Upper lobe of left lung (tissue), 6 donors: ENCODE data around the gene CLDN19. TPM values are rescaled to one million over a fixed set of nuclear protein-coding genes. Genes with fewer than 3 reads are reported as not detected.

Experiments used
- ATAC-seq, 2 donors: fragments of 200-7000 bp; cut with Tn5 transposase; one replicate each; pipeline ENCODE4 v1.9.1; 2022; ENCODE audit warnings: mild to moderate bottlenecking in 2 of 2, moderate library complexity in 2 of 2; ENCODE audit not compliant: low FRiP score in 2 of 2
- DNase-seq, 2 donors: peaks; one replicate each; pipeline ENCODE4 v3.0.0-alpha.2; 2019 to 2020
- H3K27ac ChIP-seq, 4 donors: fragments of 200-600 bp; sonication (generic); one replicate each; pipeline ENCODE4 v1.5.1; 2016 to 2019
- H3K27me3 ChIP-seq, 4 donors: fragments of 200-600 bp; sonication (generic); one replicate each; pipeline ENCODE4 v1.5.1; 2017 to 2019
- H3K36me3 ChIP-seq, 4 donors: fragments of 200-600 bp; sonication (generic); one replicate each; pipeline ENCODE4 v1.5.1; 2016 to 2019
- H3K4me1 ChIP-seq, 4 donors: fragments of 200-600 bp; sonication (generic); one replicate each; pipeline ENCODE4 v1.5.1; 2018 to 2019
- H3K4me3 ChIP-seq, 4 donors: fragments of 200-600 bp; sonication (generic); one replicate each; pipeline ENCODE4 v1.5.1; 2017 to 2019; ENCODE audit warnings: mild to moderate bottlenecking in 2 of 4, moderate library complexity in 1 of 4
- H3K9me3 ChIP-seq, 4 donors: fragments of 200-600 bp; sonication (generic); one replicate each; pipeline ENCODE4 v1.5.1; 2018 to 2019
- CTCF ChIP-seq, 6 experiments: fragments of 450-650 bp in 4 of 6; fragments of 200-600 bp in 2 of 6; sonication (generic) in 2 of 6; IDR thresholded peaks; one replicate each; pipeline ENCODE4 v1.5.1; 2016 to 2019; ENCODE audit warnings: antibody characterized with exemption in 6 of 6
- EP300 ChIP-seq, 4 donors: sonication (generic); formaldehyde crosslinking; IDR thresholded peaks; one replicate each; pipeline ENCODE4 v1.5.1; 2017; ENCODE audit warnings: antibody characterized with exemption in 4 of 4, control low read depth in 2 of 4
- POLR2A ChIP-seq, 4 donors: fragments of 450-650 bp; IDR thresholded peaks; one replicate each; pipeline ENCODE4 v1.5.1; 2016 to 2017; ENCODE audit warnings: antibody characterized with exemption in 4 of 4, mild to moderate bottlenecking in 2 of 4
- POLR2AphosphoS5 ChIP-seq, 2 donors: sonication (generic); formaldehyde crosslinking; IDR thresholded peaks; one replicate each; pipeline ENCODE4 v1.5.1; 2017; ENCODE audit warnings: antibody characterized with exemption in 2 of 2
- WGBS, 2 donors: methylation state at CpG; one replicate each; pipeline ENCODE4 v1.1.5; 2017 to 2018; 5-methylcytosine and 5-hydroxymethylcytosine counted together
- total RNA-seq, 6 donors: library from RNA; depleted of rRNA in 4 of 6; stranded (reverse); fragments of >200 nt in 4 of 6; gene quantifications; one replicate each; pipeline versions ENCODE4 v1.1.0 to v1.2.1, GENCODE V29; 2016 to 2021
- donor health status: DM: no; HTN: no; CAD: no; lungs with moderate emphysema.
- donor health status: DM: no; HTN: yes; CAD: no; lungs with severe emphysema.

CLDN19 gene
- total RNA-seq, 6 donors from 2014 or later = not detected

DNA sequence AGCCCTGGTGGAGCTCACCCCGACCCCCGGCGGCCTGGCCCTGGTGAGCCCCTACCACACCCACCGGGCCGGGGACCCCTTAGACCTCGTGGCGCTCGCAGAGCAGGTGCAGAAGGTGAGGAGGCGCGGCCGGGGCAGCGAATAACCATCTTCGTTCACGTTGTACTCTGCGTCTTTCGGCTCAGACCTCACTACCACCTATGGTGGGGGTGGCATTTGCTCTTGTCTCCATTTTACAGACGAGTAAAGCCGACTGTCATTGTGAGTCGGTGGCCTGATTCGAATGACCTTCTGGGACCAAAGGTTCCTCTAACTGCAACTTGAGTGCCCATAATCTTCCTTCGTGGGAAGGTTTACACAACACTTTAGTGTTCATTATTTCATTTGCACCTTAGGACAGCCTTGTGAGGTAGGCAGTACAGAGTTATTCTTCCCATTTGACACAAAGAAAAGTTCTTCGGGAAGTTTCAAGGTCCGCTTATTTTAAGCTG, 27.5 kb upstream of the CLDN19 start:
- TF ChIP-seq CTCF (IDR thresholded peaks at IDR 0.05) = no peak
- TF ChIP-seq POLR2AphosphoS5 (IDR thresholded peaks at IDR 0.05) = no peak
- no peak for TF ChIP-seq POLR2A (IDR thresholded peaks at IDR 0.05)
- TF ChIP-seq EP300 (IDR thresholded peaks at IDR 0.05) = no peak
- Histone ChIP-seq H3K4me1 (peaks cover 20 to 55% (median 29%) of the 10 kb centered on the region in 4 donors), H3K27me3 (no peaks in the 10 kb centered on the region), H3K4me3 (peak overlapping the region; percentile 80 to 99 (median 90)), H3K36me3 (no peaks in the 10 kb centered on the region), H3K27ac (peak overlapping the region; percentile 87 to 95 (median 92)), H3K9me3 (no peaks in the 10 kb centered on the region)
- DNase-seq (no peak), ATAC-seq (peak in 1 of 2 donors; percentile 0)
- 4 to 11% methylated on average over 3 to 10 of the region's 23 CpGs for WGBS, 2 donors

DNA sequence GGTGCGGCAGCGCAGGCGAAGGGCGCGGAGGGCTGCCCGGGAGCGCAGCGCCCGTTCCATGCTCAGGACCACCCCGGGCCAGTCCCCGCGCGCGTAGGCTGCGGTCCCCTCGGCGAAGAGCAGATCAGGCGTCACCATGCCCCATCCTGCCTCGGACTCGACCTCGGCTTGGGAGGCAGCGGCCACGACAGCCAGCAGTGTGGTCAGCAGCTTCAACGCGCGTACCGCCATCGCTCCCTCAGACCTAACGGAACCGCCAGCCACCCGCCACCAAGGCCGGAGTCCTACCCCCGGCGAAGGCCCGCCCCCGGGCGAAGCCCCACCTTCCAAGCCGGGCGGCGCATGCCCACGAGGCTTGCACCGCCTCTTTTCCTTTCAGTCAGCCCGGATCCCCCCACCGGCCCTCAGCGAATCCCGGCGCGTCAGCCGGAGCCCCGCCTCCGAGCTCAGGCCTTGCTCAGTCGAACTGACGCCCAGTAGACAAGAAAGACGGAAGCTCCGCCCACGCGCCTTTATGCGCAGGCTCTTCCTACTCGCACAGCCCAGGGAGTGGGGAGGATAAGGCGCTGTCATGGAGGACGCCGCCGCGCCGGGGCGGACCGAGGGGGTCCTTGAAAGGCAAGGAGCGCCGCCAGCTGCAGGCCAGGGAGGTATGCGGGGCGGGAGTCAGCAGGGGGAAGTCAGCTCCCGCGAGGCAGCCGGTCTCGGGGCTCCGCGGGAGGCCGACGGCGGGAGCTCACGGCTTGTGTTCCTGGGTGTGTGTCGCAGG, 26.9 kb upstream of the CLDN19 start, which contains the start of the genes C1orf50 and P3H1:
Gene C1orf50, plus strand, starts transcription at position 509 of the 769 bp plus-strand sequence. Its CDS starts 63 bp downstream, at position 572.
Gene P3H1, minus strand, starts transcription at position 288 of the 769 bp plus-strand sequence. Its CDS starts 57 bp downstream, at position 231.
- no peaks in the 10 kb centered on the region for H3K9me3 ChIP-seq
- TF ChIP-seq POLR2AphosphoS5 (IDR thresholded peaks at IDR 0.05) = peak; percentile 91 to 99
- TF ChIP-seq CTCF (IDR thresholded peaks at IDR 0.05) = no peak
- no peak for TF ChIP-seq EP300 (IDR thresholded peaks at IDR 0.05)
- peak in 3 of 4 donors; percentile 90 to 99 (median 92) for TF ChIP-seq POLR2A (IDR thresholded peaks at IDR 0.05)
- H3K27me3 ChIP-seq = no peaks in the 10 kb centered on the region
- H3K27ac ChIP-seq = peak within 1 kb of the TSS; percentile 87 to 95 (median 92)
- ATAC-seq (peak; percentile 97 to 100), DNase-seq (peak; percentile 100)
- H3K4me3 ChIP-seq = peak within 1 kb of the TSS; percentile 80 to 99 (median 94)
- peaks cover 0 to 5% (median 0%) of the 10 kb centered on the region in 4 donors for H3K36me3 ChIP-seq
- WGBS, 2 donors = 0% methylated on average over 1 to 33 of the region's 82 CpGs
- H3K4me1 ChIP-seq = peaks cover 20 to 56% (median 32%) of the 10 kb centered on the region in 4 donors

- WGBS, 2 donors = 1% methylated on average over 20 to 24 of the region's 44 CpGs
- H3K4me3 ChIP-seq = peak overlapping the region; percentile 80 to 99 (median 94)
- H3K36me3 ChIP-seq = peaks cover 0 to 13% (median 2%) of the 10 kb centered on the region in 4 donors
- peaks cover 20 to 51% (median 32%) of the 10 kb centered on the region in 4 donors for H3K4me1 ChIP-seq
- peak in 1 of 2 donors; percentile 60 for ATAC-seq
- H3K27ac ChIP-seq = peak overlapping the region; percentile 87 to 95 (median 92)
- peak; percentile 36 to 92 for DNase-seq
- TF ChIP-seq POLR2A (IDR thresholded peaks at IDR 0.05) = no peak
- no peak for TF ChIP-seq POLR2AphosphoS5 (IDR thresholded peaks at IDR 0.05)
- TF ChIP-seq CTCF (IDR thresholded peaks at IDR 0.05) = peak in 5 of 6 experiments; percentile 22 to 46 (median 35)
- no peak for TF ChIP-seq EP300 (IDR thresholded peaks at IDR 0.05)
- H3K9me3 ChIP-seq = no peaks in the 10 kb centered on the region
- no peaks in the 10 kb centered on the region for H3K27me3 ChIP-seq
These were observed 26.1 kb upstream of the CLDN19 start for GRCh38 chr1:42765832-42766740.

DNA sequence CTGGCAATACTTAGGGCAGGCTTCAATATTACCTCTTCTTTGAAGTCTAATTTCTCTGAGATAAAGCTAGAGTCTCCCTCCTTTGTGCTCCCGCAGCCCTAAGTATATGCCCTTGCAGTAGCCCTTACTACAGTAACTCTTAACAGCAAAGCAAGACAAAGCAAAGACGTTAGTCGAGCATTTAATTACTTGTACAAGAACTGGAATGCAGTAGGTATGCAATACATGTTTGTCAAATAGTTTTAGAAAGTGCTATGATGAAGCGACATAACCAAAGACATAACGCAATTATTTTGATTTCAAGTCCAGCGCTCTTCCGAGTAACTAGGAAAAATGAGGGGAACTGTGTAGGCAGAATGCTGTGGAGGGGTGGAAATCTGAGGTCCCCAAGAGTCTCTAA, 25.2 kb upstream of the CLDN19 start:
- H3K36me3 ChIP-seq = peaks cover 0 to 18% (median 6%) of the 10 kb centered on the region in 4 donors
- ATAC-seq (no peak), DNase-seq (no peak)
- 21 to 30% methylated on average over 7 of the region's 7 CpGs for WGBS, 2 donors
- H3K4me1 ChIP-seq = peaks cover 20 to 51% (median 32%) of the 10 kb centered on the region in 4 donors
- TF ChIP-seq CTCF (IDR thresholded peaks at IDR 0.05) = no peak
- no peak for TF ChIP-seq POLR2AphosphoS5 (IDR thresholded peaks at IDR 0.05)
- no peak for TF ChIP-seq POLR2A (IDR thresholded peaks at IDR 0.05)
- no peak for TF ChIP-seq EP300 (IDR thresholded peaks at IDR 0.05)
- H3K4me3 ChIP-seq = peak overlapping the region in 3 of 4 donors; percentile 80 to 99 (median 92)
- no peaks in the 10 kb centered on the region for H3K27me3 ChIP-seq
- no peaks in the 10 kb centered on the region for H3K9me3 ChIP-seq
- H3K27ac ChIP-seq = peak overlapping the region in 2 of 4 donors; percentile 6 to 91
